GM12873 (cell line): ENCODE measurements around the gene PRMT7.

Experiments
- CTCF ChIP-seq: IDR thresholded peaks from 2 replicates; pipeline ENCODE4 v1.5.1; 2012; ENCODE audit warnings: low read depth, mild to moderate bottlenecking, moderate library complexity, low read length, control low read depth; ENCODE audit not compliant: insufficient read depth; ENCODE audit errors: missing control alignments

Gene PRMT7

GRCh38 chr16:68290450-68290849 is 20.4 kb upstream of the PRMT7 start:
- no peak for TF ChIP-seq CTCF

DNA sequence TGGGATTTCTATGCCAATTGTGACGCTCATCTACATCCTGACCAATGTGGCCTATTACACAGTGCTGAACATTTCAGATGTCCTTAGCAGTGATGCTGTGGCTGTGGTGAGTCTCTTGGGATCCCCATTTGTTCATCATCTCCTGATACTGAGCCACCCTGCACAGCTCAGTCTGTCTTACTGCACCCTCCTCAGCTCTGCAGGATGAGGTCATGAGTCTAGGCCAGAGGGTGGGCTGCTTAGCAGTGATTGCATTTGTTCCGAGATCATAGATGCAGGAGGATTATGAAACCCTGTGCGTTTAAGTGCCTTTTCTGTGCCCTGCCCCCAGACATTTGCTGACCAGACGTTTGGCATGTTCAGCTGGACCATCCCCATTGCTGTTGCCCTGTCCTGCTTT is 19.6 kb upstream of the PRMT7 start:
- no peak for TF ChIP-seq CTCF

DNA sequence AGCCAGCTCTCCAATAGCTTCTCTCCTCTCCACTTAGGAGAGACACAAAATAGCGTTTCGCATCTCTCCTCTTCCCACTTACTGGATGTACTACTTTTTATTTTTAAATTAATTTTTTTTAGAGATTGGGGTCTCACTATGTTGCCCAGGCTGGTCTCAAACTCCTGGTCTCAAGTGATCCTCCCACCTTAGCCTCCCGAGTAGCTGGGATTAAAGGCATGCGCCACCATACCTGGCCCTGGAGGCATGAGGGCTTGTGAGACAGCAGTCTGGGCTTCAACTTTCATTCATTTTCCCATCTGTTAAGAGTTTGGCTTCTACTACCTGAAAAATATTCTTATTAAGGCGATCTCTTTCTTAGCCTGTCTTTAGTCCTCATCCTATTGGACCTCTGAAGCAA is 18.4 kb upstream of the PRMT7 start:
- no peak for TF ChIP-seq CTCF

DNA sequence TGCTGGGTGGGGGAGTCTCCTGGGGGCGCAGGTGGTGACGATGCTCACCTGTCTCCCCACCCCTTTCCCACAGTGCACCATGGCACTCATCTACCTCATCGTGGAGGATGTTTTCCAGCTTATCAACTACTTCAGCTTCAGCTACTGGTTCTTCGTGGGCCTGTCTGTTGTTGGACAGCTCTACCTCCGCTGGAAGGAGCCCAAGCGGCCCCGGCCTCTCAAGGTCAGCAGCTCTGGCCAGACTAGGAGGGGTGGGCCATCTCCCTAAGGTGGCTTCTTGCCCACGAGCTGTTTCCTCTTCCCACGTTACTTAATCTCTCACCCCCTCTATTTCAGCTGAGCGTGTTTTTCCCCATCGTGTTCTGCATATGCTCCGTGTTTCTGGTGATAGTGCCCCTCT is 14.5 kb upstream of the PRMT7 start:
- TF ChIP-seq CTCF, result no peak

DNA sequence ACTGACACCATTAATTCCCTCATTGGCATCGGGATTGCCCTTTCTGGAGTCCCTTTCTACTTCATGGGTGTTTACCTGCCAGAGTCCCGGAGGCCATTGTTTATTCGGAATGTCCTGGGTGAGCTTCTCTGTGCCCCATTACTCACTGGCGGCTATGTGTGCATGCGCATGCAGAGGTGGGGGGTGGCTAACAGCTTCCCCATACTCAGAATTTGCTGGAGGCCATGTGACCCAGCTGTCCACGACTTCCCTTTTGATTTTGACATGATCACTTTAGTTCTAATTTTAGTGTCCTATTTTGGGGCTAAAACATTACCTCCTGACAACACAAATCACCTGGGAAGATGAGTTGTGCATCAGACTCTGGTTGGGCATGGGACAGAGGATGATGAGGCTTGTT is 14.1 kb upstream of the PRMT7 start:
- TF ChIP-seq CTCF, result no peak

DNA sequence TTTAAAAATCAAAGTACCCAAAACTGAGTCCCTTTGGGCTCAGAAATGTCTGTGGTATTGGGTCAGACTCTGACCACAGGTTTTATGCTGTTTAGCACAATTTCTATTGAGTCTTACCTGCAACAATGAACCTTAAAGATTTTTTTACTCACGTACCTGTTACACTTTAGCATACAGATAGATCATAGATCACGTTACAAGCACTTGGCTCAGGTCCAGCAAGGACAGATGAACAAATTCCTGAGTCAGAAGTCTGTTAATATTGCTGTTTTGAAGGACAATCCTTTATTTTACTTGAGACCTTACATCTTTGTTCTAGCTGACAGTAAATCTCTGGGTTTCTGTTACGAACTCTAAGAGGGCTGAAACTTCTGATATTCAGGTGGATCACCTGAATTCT is 12.9 kb upstream of the PRMT7 start:
- no peak for TF ChIP-seq CTCF

GRCh38 chr16:68298312-68298711 is 12.5 kb upstream of the PRMT7 start:
- no peak for TF ChIP-seq CTCF
